Activated T-cell treated with anti-CD3 and anti-CD28 coated beads, Interleukin-2, amount 50 U/mL, for 48 hours (primary cell): ENCODE measurements around the gene CLTRN.

Experiments
- DNase-seq, 2 experiments: peaks; one replicate each; pipeline ENCODE4 v3.0.0-alpha.2; 2020

The CLTRN gene

GRCh38 chrX:15646543-15646942, 18.1 kb downstream of the CLTRN start:
- DNase-seq: no peak

GRCh38 chrX:15646031-15646430, 18.6 kb downstream of the CLTRN start:
- no peak for DNase-seq

GRCh38 chrX:15645266-15645665, 19.3 kb downstream of the CLTRN start:
- no peak for DNase-seq

- no peak for DNase-seq
These were observed 20.1 kb downstream of the CLTRN start for GRCh38 chrX:15644560-15644872.

GRCh38 chrX:15643786-15644559, 20.6 kb downstream of the CLTRN start:
- no peak for DNase-seq

- no peak for DNase-seq
These were observed 33.0 kb downstream of the CLTRN start for GRCh38 chrX:15631637-15632036.

- DNase-seq: no peak
These were observed 41.6 kb downstream of the CLTRN start for GRCh38 chrX:15623054-15623453.

- no peak for DNase-seq
These were observed 45.4 kb downstream of the CLTRN start for GRCh38 chrX:15619053-15619755.

- no peak for DNase-seq
These were observed 47.5 kb downstream of the CLTRN start for GRCh38 chrX:15617111-15617510.

- DNase-seq: no peak
These were observed 48.1 kb downstream of the CLTRN start for GRCh38 chrX:15616531-15616930.

- no peak for DNase-seq
These were observed 57.5 kb downstream of the CLTRN start for GRCh38 chrX:15607067-15607466.

GRCh38 chrX:15606136-15606535, 58.5 kb downstream of the CLTRN start:
- DNase-seq: no peak

- no peak for DNase-seq
These were observed 59.4 kb downstream of the CLTRN start for GRCh38 chrX:15605226-15605625.

GRCh38 chrX:15602761-15603160, 61.8 kb downstream of the CLTRN start:
- DNase-seq: no peak

- no peak for DNase-seq
These were observed 62.7 kb downstream of the CLTRN start for GRCh38 chrX:15601932-15602331.

- DNase-seq: no peak
These were observed 63.9 kb downstream of the CLTRN start, which contains the start of gene ACE2 for GRCh38 chrX:15600745-15601144. Gene ACE2, minus strand, starts transcription at chrX:15600960. Its CDS starts 49 bp downstream, at chrX:15600911.

- DNase-seq: no peak
These were observed 64.6 kb downstream of the CLTRN start for GRCh38 chrX:15600049-15600448.

- DNase-seq: no peak
These were observed 65.1 kb downstream of the CLTRN start for GRCh38 chrX:15599461-15599860.

GRCh38 chrX:15598026-15598425, 66.6 kb downstream of the CLTRN start:
- DNase-seq: no peak

- no peak for DNase-seq
These were observed 70.2 kb downstream of the CLTRN start for GRCh38 chrX:15594371-15594770.

GRCh38 chrX:15579778-15580747, 84.5 kb downstream of the CLTRN start:
- DNase-seq: no peak
